Uterus (tissue), 4 donors: ENCODE data around the gene RUNX1. TPM values are rescaled to one million over a fixed set of nuclear protein-coding genes. Genes with fewer than 3 reads are reported as not detected.

Source experiments
- DNase-seq, 2 donors: peaks; one replicate each; pipeline ENCODE4 v3.0.0-alpha.2; 2019 to 2020
- H3K27ac ChIP-seq, 2 donors: fragments of 200-600 bp; sonication (generic); 1 replicate in 1 of 2; 2 replicates in 1 of 2; pipeline ENCODE4 v1.5.1; 2016 to 2018
- H3K27me3 ChIP-seq, 2 donors: fragments of 200-600 bp; sonication (generic); one replicate each; pipeline ENCODE4 v1.5.1; 2018 to 2019; ENCODE audit warnings: control low read depth in 1 of 2
- H3K36me3 ChIP-seq, 2 donors: fragments of 200-600 bp; sonication (generic); one replicate each; pipeline ENCODE4 v1.5.1; 2019; ENCODE audit warnings: control low read depth in 1 of 2
- H3K4me1 ChIP-seq, 2 donors: fragments of 200-600 bp; sonication (generic); one replicate each; pipeline ENCODE4 v1.5.1; 2018 to 2019; ENCODE audit warnings: control low read depth in 1 of 2
- H3K4me3 ChIP-seq, 2 donors: fragments of 200-600 bp; sonication (generic); 1 replicate in 1 of 2; 2 replicates in 1 of 2; pipeline ENCODE4 v1.5.1; 2018 to 2019; ENCODE audit warnings: mild to moderate bottlenecking in 1 of 2
- H3K9me3 ChIP-seq, 2 donors: fragments of 200-600 bp; sonication (generic); one replicate each; pipeline ENCODE4 v1.5.1; 2019; ENCODE audit warnings: control low read depth in 1 of 2
- POLR2A ChIP-seq, 2 donors: fragments of 450-650 bp; IDR thresholded peaks; one replicate each; pipeline ENCODE4 v1.6.1; 2016; ENCODE audit warnings: antibody characterized with exemption in 2 of 2, mild to moderate bottlenecking in 1 of 2, moderate library complexity in 1 of 2
- intact Hi-C: fragments of 100-400 bp; cut with DNase I; formaldehyde crosslinking; loops from one replicate; pipeline ENCODE4 v1.15.1; 2023; ENCODE audit warnings: low total_unique reads
- total RNA-seq, 4 donors: library from RNA; depleted of rRNA in 3 of 4; stranded (reverse); fragments of >200 nt in 3 of 4; gene quantifications; one replicate each; pipeline versions ENCODE4 v1.1.0 to v1.2.4, GENCODE V29; 2014 to 2023
- TF ChIP-seq, protein P1 (sequence below), 4 experiments: fragments of 200-600 bp in 2 of 4; fragments of 450-650 bp in 2 of 4; sonication (generic) in 2 of 4; IDR thresholded peaks; one replicate each; pipeline ENCODE4 v1.5.1; 2016 to 2019; ENCODE audit warnings: antibody characterized with exemption in 4 of 4, mild to moderate bottlenecking in 2 of 4, moderate library complexity in 1 of 4
- donor health status: DM: yes; HTN: yes; CAD: no.

RUNX1 gene
- total RNA-seq, 4 donors from 2014 or later: under 0.01 to 13.2 (median 8.7) TPM

- Histone ChIP-seq H3K4me3 (no peak overlapping the region), H3K9me3 (no peaks in the 10 kb centered on the region), H3K36me3 (no peaks in the 10 kb centered on the region), H3K4me1 (peaks cover 0 to 3% of the 10 kb centered on the region in 2 donors), H3K27me3 (no peaks in the 10 kb centered on the region), H3K27ac (no peak overlapping the region)
- intact Hi-C loops: no loop called here
- no peak for TF ChIP-seq POLR2A (IDR thresholded peaks at IDR 0.05)
- TF ChIP-seq, protein P1, sequence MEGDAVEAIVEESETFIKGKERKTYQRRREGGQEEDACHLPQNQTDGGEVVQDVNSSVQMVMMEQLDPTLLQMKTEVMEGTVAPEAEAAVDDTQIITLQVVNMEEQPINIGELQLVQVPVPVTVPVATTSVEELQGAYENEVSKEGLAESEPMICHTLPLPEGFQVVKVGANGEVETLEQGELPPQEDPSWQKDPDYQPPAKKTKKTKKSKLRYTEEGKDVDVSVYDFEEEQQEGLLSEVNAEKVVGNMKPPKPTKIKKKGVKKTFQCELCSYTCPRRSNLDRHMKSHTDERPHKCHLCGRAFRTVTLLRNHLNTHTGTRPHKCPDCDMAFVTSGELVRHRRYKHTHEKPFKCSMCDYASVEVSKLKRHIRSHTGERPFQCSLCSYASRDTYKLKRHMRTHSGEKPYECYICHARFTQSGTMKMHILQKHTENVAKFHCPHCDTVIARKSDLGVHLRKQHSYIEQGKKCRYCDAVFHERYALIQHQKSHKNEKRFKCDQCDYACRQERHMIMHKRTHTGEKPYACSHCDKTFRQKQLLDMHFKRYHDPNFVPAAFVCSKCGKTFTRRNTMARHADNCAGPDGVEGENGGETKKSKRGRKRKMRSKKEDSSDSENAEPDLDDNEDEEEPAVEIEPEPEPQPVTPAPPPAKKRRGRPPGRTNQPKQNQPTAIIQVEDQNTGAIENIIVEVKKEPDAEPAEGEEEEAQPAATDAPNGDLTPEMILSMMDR (IDR thresholded peaks at IDR 0.05): no peak
- no peak for DNase-seq
Observed at GRCh38 chr21:34811368-34811767, 237.7 kb downstream of the RUNX1 start.

DNA sequence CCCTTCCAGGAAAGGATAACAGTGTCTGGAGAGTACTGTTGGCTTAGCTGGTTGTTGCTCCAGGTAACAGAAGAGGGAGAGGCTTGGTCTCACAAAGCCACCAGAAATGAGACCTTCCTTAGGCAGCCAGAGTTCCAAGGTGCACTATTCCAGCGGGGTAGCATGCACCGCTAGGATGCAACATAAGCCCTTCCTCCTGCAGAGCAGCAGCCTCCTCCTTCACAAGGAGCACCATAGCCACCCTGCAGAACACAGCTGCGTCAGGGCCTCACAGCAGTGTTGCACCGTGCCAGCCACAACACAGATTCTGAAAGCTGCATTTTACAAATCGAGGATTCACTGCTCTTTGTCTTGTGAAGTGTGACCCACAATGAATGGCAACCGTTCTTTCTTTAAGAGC, 238.3 kb downstream of the RUNX1 start:
- Histone ChIP-seq H3K27me3 (no peaks in the 10 kb centered on the region), H3K4me1 (peaks cover 0 to 3% of the 10 kb centered on the region in 2 donors), H3K9me3 (no peaks in the 10 kb centered on the region), H3K36me3 (no peaks in the 10 kb centered on the region), H3K4me3 (no peak overlapping the region), H3K27ac (no peak overlapping the region)
- DNase-seq: no peak
- TF ChIP-seq POLR2A (IDR thresholded peaks at IDR 0.05): no peak
- TF ChIP-seq, protein P1 (IDR thresholded peaks at IDR 0.05): no peak
- intact Hi-C loops: no loop called here

GRCh38 chr21:34809822-34810221, 239.3 kb downstream of the RUNX1 start:
- no peaks in the 10 kb centered on the region for H3K9me3 ChIP-seq
- TF ChIP-seq, protein P1 (IDR thresholded peaks at IDR 0.05): no peak
- TF ChIP-seq POLR2A (IDR thresholded peaks at IDR 0.05): no peak
- H3K27ac ChIP-seq: no peak overlapping the region
- no peaks in the 10 kb centered on the region for H3K36me3 ChIP-seq
- no peaks in the 10 kb centered on the region for H3K27me3 ChIP-seq
- intact Hi-C loops: no loop called here
- no peak overlapping the region for H3K4me3 ChIP-seq
- no peak for DNase-seq
- peaks cover 0 to 3% of the 10 kb centered on the region in 2 donors for H3K4me1 ChIP-seq

DNA sequence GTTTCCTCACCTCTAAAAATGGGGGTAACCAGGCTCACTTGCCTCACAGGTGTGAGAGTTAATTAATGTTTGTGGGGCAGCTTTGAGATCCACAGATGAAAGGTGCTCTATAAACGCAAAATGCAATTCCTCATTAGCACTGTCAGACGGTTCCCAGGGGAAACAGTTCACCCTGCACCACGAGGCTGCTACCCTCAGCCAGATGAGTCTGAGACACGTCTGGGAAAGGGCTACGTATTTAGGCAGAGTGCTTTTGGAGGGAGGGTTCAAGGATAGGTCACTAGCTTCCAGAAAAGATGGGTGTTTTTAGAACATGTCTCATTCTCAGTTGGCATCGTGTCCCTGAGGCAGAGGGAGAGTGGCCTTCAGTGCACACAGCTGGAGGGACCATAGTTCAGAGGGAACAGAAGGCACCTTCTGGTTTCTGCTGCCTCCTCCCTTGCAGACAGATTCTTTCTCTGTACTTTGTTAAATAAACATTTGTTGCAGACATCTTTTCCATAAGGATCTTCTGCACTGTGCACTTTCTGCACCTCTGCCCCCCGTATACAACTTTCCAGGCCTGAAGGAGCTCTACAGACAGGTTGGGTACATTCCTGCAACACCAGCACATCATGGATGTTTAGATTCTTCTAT, 240.4 kb downstream of the RUNX1 start:
- DNase-seq: no peak
- Histone ChIP-seq H3K36me3 (no peaks in the 10 kb centered on the region), H3K27ac (no peak overlapping the region), H3K9me3 (no peaks in the 10 kb centered on the region), H3K4me3 (no peak overlapping the region), H3K27me3 (no peaks in the 10 kb centered on the region), H3K4me1 (peaks cover 0 to 3% of the 10 kb centered on the region in 2 donors)
- TF ChIP-seq, protein P1 (IDR thresholded peaks at IDR 0.05): no peak
- no peak for TF ChIP-seq POLR2A (IDR thresholded peaks at IDR 0.05)
- intact Hi-C loops: no loop called here

DNA sequence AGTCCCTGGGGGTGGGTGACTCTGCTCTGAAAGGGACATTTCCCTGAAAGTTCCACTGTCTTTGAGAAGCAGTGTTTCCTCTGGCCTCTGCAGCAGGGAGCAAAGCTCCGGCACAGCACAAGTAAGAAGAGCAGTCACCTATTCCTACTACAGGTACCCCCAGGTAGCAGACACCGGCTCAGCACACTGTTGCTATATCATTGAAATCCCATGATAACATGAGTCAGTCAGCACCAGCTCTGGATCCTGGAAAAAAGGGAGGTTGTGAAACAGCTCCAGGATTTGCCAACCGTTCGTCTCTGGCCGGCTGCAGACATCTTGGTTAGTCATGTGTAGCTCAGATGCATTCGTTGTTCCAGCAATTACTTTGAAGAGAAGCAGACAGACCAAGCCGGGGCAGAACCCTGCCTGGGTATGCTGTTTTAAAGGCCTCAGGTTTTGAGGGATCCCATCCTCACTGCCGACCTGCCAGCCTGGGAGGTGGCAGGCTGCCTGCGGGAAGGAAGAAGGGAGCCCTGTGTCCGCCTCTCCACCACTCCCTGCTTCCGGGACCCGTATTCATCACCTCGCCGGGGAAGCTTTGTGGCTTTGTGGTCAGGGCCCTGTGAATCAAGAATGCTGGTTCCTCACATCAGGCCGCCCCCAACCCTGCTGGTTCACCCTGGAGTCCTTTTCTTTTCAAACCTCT, 241.1 kb downstream of the RUNX1 start:
- no peak for TF ChIP-seq POLR2A (IDR thresholded peaks at IDR 0.05)
- TF ChIP-seq, protein P1 (IDR thresholded peaks at IDR 0.05): no peak
- H3K4me1 ChIP-seq: peaks cover 0 to 3% of the 10 kb centered on the region in 2 donors
- intact Hi-C loops: no loop called here
- H3K36me3 ChIP-seq: no peaks in the 10 kb centered on the region
- H3K27ac ChIP-seq: peak overlapping the region in 1 of 2 donors; percentile 21
- DNase-seq: peak; percentile 37 to 43
- no peak overlapping the region for H3K4me3 ChIP-seq
- no peaks in the 10 kb centered on the region for H3K9me3 ChIP-seq
- no peaks in the 10 kb centered on the region for H3K27me3 ChIP-seq
